Kidney glomerular epithelial cell (primary cell): Measurements from ENCODE around the gene SCN8A.

Source experiments
- DNase-seq: peaks from one replicate; lab custom pipeline; 2025; lab: John Stamatoyannopoulos, UW

SCN8A gene

GRCh38 chr12:51833448-51834227 lies 242.6 kb downstream of the SCN8A start:
- DNase-seq: no peak

GRCh38 chr12:51834411-51834810 lies 243.4 kb downstream of the SCN8A start:
- no peak for DNase-seq

GRCh38 chr12:51836041-51836826 lies 245.2 kb downstream of the SCN8A start:
- peak; percentile 27 for DNase-seq

GRCh38 chr12:51836827-51837173 lies 245.8 kb downstream of the SCN8A start:
- DNase-seq: no peak

DNA sequence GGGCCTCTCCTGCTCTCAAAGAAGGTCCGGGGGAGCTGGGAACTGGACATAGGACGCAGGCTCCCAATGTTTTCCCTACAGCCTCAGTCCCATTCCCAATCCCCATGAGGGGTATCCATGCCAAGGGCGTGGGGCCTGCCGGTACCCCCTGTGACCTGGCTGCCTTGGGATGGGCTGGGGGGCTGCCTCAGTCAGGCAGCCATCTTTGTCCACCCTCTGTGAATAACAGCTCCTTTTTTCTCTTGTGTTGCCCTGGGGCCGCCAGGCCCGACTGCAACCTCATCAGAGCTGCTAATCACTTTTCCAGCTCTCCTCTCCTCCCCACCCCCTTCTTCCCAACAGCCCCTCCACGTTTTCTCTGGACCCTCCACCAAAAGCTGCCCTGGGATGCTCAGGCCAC lies 246.3 kb downstream of the SCN8A start:
- no peak for DNase-seq

DNA sequence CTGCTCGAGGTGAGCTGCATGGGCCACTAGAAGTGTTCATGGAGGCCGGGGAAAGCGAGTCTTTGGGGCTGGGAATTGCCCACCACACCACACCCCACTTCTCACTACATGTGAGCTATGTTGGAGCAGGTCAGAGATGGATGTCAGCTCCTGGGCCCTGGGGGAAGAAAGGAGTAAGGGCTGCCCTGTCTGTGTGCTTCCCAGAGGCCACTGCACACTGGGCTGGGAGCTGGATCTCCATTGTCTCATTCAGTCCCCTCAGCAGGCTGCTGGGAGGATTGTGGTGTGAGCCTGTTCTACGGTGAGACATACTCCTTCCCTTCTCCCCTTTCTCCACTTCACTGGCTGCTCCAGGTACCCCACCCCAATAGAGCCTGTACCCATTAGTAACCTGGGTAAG lies 247.0 kb downstream of the SCN8A start:
- no peak for DNase-seq

- DNase-seq: no peak
Observed at GRCh38 chr12:51838762-51839161, 247.7 kb downstream of the SCN8A start.

GRCh38 chr12:51839310-51839947 lies 248.4 kb downstream of the SCN8A start:
- no peak for DNase-seq

DNA sequence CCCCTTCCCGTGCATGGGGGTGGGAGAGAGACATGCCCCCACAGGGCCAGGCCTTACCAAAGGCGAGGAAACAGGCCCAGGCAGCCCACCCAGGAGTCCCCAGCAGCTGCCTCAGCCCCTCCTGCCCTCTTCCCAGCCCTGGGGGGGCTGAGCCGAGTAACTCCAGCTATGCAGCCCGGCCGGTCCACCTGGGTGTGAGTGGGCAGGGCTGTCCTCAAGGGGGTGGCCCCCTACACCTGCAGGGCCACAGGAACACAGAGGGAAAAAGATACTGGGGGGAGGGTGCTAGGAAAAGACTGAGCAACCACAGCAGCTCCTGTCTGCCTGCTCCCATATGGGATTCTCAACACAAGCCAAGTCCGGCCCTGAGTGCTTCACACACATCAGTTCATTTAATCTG lies 249.9 kb downstream of the SCN8A start:
- DNase-seq: no peak

GRCh38 chr12:51841727-51842126 lies 250.7 kb downstream of the SCN8A start:
- no peak for DNase-seq

GRCh38 chr12:51844854-51845253 lies 253.8 kb downstream of the SCN8A start:
- no peak for DNase-seq

- DNase-seq: no peak
Observed at GRCh38 chr12:51845482-51845881, 254.4 kb downstream of the SCN8A start.

- no peak for DNase-seq
Observed at GRCh38 chr12:51846271-51846691, 255.2 kb downstream of the SCN8A start.

- no peak for DNase-seq
Observed at GRCh38 chr12:51846911-51847642, 256.0 kb downstream of the SCN8A start.

GRCh38 chr12:51847643-51848325 lies 256.8 kb downstream of the SCN8A start:
- no peak for DNase-seq

- no peak for DNase-seq
Observed at GRCh38 chr12:51848326-51848727, 257.3 kb downstream of the SCN8A start, which contains the start of gene FIGNL2. TSS of gene FIGNL2 (minus strand) at chr12:51848718. CDS start at chr12:51822413, 26,305 bp downstream.

- DNase-seq: no peak
Observed at GRCh38 chr12:51848841-51849735, 258.1 kb downstream of the SCN8A start.

- no peak for DNase-seq
Observed at GRCh38 chr12:51850081-51850964, 259.3 kb downstream of the SCN8A start.

DNA sequence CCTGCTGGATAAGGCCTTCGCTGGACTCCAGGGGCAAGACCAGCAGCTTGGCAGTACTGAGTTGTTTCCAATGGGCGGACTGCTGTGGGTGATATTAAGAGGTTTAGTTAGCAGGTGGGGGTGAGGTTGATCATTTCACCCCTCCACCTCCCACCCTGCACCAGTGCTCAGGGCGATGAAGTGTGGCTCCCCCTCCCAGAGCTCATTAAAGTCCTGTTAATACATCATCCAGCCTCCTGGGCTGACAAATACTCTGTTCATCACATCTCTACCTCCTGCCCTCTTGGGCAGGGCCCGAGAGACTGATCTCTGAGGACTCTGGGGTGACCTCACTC lies 259.9 kb downstream of the SCN8A start:
- DNase-seq: no peak
